ENCODE results near the gene CACNA1I. TPM values are rescaled to one million over a fixed set of nuclear protein-coding genes. Genes with fewer than 3 reads are reported as not detected.
A peak's percentile ranks its signal among the peaks of the same experiment; 100 is the strongest.

The CACNA1I gene
- total and polyA plus RNA-seq, 2 experiments from 2014 or later: 0.42 to 2.4 TPM

DNA sequence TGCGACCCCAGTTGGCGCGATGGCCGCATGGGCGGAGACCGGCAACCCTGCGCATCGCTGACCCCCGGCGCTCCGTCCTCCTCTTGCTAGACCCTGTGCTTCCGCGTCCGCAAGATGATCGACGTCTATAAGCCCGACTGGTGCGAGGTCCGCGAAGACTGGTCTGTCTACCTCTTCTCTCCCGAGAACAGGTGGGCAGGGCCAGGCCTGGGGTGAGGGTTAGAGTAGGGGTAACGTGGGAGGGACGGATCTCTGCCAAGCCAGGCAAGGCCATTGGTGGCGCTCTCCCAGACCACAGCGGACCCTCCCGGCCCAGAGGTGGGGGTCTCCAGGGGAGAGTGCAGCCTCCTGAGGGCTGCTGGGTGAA is 92.1 kb downstream of the CACNA1I start:
- Histone ChIP-seq H4K20me1 (replicated peaks; ENCODE audit: insufficient read depth) (no peaks in the 10 kb centered on the region), H3K36me3 (ENCODE audit: insufficient read depth) (no peaks in the 10 kb centered on the region), H3F3A (replicated peaks; ENCODE audit: low read depth) (no peaks in the 10 kb centered on the region), H3K27me3 (ENCODE audit: insufficient read depth) (peaks cover 15% of the 10 kb centered on the region), H3K79me2 (replicated peaks; ENCODE audit: insufficient read depth) (no peaks in the 10 kb centered on the region), H3K27ac (ENCODE audit: low read depth) (no peak overlapping the region), H3K4me3 (peak overlapping the region; percentile 83), H3K9me2 (ENCODE audit: insufficient read depth) (no peaks in the 10 kb centered on the region), H2AFZ (peak overlapping the region; percentile 89; the same call in 1 of the 2 replicates), H3K4me2 (peak overlapping the region; percentile 91), H3K4me1 (ENCODE audit: insufficient read depth) (peaks cover 15% of the 10 kb centered on the region)
- Mint-ChIP-seq H3K27ac (no peak overlapping the region), H3K27me3 (ENCODE audit: insufficient read depth, low read depth, poor library complexity) (peaks cover 40% of the 10 kb centered on the region), H3K36me3 (ENCODE audit: low read depth) (no peaks in the 10 kb centered on the region), H3K4me3 (peak overlapping the region; percentile 74), H3K9me3 (no peaks in the 10 kb centered on the region), H3K4me1 (peaks cover 20% of the 10 kb centered on the region)
- TF ChIP-seq ZNF331 (CRISPR knock-in tag; IDR thresholded peaks at IDR 0.05; ENCODE audit: low read depth): no peak
- TF ChIP-seq, protein P1, sequence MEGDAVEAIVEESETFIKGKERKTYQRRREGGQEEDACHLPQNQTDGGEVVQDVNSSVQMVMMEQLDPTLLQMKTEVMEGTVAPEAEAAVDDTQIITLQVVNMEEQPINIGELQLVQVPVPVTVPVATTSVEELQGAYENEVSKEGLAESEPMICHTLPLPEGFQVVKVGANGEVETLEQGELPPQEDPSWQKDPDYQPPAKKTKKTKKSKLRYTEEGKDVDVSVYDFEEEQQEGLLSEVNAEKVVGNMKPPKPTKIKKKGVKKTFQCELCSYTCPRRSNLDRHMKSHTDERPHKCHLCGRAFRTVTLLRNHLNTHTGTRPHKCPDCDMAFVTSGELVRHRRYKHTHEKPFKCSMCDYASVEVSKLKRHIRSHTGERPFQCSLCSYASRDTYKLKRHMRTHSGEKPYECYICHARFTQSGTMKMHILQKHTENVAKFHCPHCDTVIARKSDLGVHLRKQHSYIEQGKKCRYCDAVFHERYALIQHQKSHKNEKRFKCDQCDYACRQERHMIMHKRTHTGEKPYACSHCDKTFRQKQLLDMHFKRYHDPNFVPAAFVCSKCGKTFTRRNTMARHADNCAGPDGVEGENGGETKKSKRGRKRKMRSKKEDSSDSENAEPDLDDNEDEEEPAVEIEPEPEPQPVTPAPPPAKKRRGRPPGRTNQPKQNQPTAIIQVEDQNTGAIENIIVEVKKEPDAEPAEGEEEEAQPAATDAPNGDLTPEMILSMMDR (conservative IDR thresholded peaks at IDR 0.05; ENCODE audit: low read depth in 2 of 2): peak; percentile 27 to 41; a peak in 3 of 4 replicates
- DNase-seq (ENCODE audit: low spot score) (peak; percentile 80), ATAC-seq (peak; percentile 38)

DNA sequence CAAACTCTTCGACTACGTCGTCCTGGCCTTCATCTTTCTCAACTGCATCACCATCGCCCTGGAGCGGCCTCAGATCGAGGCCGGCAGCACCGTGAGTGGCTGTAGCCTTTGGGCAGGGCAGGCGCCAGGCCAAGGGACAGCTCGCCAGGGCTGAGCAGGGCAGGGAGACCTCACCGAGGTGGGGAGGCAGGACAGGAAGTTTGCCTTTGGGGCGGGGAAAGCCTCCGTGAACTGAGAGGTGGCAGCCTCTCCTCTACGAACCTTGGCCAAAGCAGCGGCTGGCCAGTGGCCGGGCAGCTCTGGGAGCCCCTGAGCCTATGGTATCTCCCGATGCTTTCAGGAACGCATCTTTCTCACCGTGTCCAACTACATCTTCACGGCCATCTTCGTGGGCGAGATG is 93.2 kb downstream of the CACNA1I start:
- Histone ChIP-seq H3K27me3 (ENCODE audit: insufficient read depth) (peaks cover 15% of the 10 kb centered on the region), H3K9me2 (ENCODE audit: insufficient read depth) (no peaks in the 10 kb centered on the region), H3K27ac (ENCODE audit: low read depth) (no peak overlapping the region), H3K79me2 (replicated peaks; ENCODE audit: insufficient read depth) (no peaks in the 10 kb centered on the region), H3K4me3 (peak overlapping the region; percentile 57), H2AFZ (peak overlapping the region; percentile 80; the same call in 1 of the 2 replicates), H3K36me3 (ENCODE audit: insufficient read depth) (no peaks in the 10 kb centered on the region), H3F3A (replicated peaks; ENCODE audit: low read depth) (no peaks in the 10 kb centered on the region), H3K4me2 (peak overlapping the region; percentile 85), H4K20me1 (replicated peaks; ENCODE audit: insufficient read depth) (no peaks in the 10 kb centered on the region), H3K4me1 (ENCODE audit: insufficient read depth) (peaks cover 15% of the 10 kb centered on the region)
- DNase-seq (ENCODE audit: low spot score) (peak; percentile 47), ATAC-seq (no peak)
- peaks cover 20% of the 10 kb centered on the region for H3K4me1 Mint-ChIP-seq
- H3K36me3 Mint-ChIP-seq (ENCODE audit: low read depth): no peaks in the 10 kb centered on the region
- H3K27me3 Mint-ChIP-seq (ENCODE audit: insufficient read depth, low read depth, poor library complexity): peaks cover 41% of the 10 kb centered on the region
- H3K4me3 Mint-ChIP-seq: peak overlapping the region; percentile 33; the same call in 1 of the 3 replicates
- no peaks in the 10 kb centered on the region; the same call in 2 of the 3 replicates for H3K9me3 Mint-ChIP-seq
- no peak overlapping the region for H3K27ac Mint-ChIP-seq
- TF ChIP-seq EZH2 (IDR thresholded peaks at IDR 0.05; ENCODE audit: low read depth, unreplicated experiment) (no peak), POLR2AphosphoS5 (IDR thresholded peaks at IDR 0.05; ENCODE audit: low read depth) (no peak), EZH2phosphoT487 (IDR thresholded peaks at IDR 0.05; ENCODE audit: unreplicated experiment) (no peak), STAT1 (IDR thresholded peaks at IDR 0.05; ENCODE audit: unreplicated experiment) (no peak)
- TF ChIP-seq, protein P2, sequence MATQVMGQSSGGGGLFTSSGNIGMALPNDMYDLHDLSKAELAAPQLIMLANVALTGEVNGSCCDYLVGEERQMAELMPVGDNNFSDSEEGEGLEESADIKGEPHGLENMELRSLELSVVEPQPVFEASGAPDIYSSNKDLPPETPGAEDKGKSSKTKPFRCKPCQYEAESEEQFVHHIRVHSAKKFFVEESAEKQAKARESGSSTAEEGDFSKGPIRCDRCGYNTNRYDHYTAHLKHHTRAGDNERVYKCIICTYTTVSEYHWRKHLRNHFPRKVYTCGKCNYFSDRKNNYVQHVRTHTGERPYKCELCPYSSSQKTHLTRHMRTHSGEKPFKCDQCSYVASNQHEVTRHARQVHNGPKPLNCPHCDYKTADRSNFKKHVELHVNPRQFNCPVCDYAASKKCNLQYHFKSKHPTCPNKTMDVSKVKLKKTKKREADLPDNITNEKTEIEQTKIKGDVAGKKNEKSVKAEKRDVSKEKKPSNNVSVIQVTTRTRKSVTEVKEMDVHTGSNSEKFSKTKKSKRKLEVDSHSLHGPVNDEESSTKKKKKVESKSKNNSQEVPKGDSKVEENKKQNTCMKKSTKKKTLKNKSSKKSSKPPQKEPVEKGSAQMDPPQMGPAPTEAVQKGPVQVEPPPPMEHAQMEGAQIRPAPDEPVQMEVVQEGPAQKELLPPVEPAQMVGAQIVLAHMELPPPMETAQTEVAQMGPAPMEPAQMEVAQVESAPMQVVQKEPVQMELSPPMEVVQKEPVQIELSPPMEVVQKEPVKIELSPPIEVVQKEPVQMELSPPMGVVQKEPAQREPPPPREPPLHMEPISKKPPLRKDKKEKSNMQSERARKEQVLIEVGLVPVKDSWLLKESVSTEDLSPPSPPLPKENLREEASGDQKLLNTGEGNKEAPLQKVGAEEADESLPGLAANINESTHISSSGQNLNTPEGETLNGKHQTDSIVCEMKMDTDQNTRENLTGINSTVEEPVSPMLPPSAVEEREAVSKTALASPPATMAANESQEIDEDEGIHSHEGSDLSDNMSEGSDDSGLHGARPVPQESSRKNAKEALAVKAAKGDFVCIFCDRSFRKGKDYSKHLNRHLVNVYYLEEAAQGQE (IDR thresholded peaks at IDR 0.05; ENCODE audit: unreplicated experiment): no peak
- TF ChIP-seq, protein P3, sequence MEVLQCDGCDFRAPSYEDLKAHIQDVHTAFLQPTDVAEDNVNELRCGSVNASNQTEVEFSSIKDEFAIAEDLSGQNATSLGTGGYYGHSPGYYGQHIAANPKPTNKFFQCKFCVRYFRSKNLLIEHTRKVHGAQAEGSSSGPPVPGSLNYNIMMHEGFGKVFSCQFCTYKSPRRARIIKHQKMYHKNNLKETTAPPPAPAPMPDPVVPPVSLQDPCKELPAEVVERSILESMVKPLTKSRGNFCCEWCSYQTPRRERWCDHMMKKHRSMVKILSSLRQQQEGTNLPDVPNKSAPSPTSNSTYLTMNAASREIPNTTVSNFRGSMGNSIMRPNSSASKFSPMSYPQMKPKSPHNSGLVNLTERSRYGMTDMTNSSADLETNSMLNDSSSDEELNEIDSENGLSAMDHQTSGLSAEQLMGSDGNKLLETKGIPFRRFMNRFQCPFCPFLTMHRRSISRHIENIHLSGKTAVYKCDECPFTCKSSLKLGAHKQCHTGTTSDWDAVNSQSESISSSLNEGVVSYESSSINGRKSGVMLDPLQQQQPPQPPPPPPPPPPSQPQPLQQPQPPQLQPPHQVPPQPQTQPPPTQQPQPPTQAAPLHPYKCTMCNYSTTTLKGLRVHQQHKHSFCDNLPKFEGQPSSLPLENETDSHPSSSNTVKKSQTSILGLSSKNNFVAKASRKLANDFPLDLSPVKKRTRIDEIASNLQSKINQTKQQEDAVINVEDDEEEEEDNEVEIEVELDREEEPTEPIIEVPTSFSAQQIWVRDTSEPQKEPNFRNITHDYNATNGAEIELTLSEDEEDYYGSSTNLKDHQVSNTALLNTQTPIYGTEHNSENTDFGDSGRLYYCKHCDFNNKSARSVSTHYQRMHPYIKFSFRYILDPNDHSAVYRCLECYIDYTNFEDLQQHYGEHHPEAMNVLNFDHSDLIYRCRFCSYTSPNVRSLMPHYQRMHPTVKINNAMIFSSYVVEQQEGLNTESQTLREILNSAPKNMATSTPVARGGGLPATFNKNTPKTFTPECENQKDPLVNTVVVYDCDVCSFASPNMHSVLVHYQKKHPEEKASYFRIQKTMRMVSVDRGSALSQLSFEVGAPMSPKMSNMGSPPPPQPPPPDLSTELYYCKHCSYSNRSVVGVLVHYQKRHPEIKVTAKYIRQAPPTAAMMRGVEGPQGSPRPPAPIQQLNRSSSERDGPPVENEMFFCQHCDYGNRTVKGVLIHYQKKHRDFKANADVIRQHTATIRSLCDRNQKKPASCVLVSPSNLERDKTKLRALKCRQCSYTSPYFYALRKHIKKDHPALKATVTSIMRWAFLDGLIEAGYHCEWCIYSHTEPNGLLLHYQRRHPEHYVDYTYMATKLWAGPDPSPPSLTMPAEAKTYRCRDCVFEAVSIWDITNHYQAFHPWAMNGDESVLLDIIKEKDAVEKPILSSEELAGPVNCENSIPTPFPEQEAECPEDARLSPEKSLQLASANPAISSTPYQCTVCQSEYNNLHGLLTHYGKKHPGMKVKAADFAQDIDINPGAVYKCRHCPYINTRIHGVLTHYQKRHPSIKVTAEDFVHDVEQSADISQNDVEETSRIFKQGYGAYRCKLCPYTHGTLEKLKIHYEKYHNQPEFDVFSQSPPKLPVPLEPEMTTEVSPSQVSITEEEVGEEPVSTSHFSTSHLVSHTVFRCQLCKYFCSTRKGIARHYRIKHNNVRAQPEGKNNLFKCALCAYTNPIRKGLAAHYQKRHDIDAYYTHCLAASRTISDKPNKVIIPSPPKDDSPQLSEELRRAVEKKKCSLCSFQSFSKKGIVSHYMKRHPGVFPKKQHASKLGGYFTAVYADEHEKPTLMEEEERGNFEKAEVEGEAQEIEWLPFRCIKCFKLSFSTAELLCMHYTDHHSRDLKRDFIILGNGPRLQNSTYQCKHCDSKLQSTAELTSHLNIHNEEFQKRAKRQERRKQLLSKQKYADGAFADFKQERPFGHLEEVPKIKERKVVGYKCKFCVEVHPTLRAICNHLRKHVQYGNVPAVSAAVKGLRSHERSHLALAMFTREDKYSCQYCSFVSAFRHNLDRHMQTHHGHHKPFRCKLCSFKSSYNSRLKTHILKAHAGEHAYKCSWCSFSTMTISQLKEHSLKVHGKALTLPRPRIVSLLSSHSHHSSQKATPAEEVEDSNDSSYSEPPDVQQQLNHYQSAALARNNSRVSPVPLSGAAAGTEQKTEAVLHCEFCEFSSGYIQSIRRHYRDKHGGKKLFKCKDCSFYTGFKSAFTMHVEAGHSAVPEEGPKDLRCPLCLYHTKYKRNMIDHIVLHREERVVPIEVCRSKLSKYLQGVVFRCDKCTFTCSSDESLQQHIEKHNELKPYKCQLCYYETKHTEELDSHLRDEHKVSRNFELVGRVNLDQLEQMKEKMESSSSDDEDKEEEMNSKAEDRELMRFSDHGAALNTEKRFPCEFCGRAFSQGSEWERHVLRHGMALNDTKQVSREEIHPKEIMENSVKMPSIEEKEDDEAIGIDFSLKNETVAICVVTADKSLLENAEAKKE (CRISPR knock-in tag; IDR thresholded peaks at IDR 0.05): no peak

All from GM23338 (cell line).